ENCODE measurements around the gene PLEKHB2. TPM values are rescaled to one million over a fixed set of nuclear protein-coding genes. Genes with fewer than 3 reads are reported as not detected.
"Not testable (repeated sequence)": the region's sequence is repeated elsewhere in the genome, so short reads cannot be mapped to it uniquely, and the experiment has no call there.

Gene PLEKHB2
- total RNA-seq, 2 donors from 2014 or later, result 40.1 to 42.0 TPM

DNA sequence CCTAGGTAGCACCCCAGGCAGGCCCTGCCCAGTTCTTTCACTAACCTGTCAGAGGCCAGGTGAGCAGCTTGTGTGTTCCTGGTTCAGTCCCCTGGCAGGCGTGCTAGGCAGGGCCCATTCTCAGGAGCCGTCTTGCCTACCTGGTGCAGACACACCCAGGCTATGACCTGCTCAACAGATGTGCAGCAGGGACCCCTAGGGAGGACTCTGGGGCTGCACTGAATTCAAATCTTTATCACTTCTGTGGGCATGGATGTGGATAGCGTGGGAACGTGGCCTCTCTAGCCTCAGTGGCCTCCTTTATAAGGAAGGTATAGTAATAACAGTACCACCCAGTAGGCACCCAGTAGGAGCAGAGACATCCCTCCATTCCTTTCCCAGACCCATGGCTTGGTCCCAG lies 48.4 kb downstream of the PLEKHB2 start:
- Histone ChIP-seq H3K36me3 (peaks cover 10% of the 10 kb centered on the region), H3K27ac (no peak overlapping the region), H3K27me3 (replicated peaks; ENCODE audit: insufficient read depth) (no peaks in the 10 kb centered on the region), H3K4me3 (no peak overlapping the region), H3K9me3 (no peaks in the 10 kb centered on the region), H3K4me1 (ENCODE audit: control insufficient read depth in 1 of 2, low read depth in 2 of 2) (no peaks in the 10 kb centered on the region)
- ATAC-seq (ENCODE audit: insufficient number of reproducible peaks, low FRiP score, low read depth) (no peak), DNase-seq (ENCODE audit: low spot score) (no peak)
- TF ChIP-seq, protein P1, sequence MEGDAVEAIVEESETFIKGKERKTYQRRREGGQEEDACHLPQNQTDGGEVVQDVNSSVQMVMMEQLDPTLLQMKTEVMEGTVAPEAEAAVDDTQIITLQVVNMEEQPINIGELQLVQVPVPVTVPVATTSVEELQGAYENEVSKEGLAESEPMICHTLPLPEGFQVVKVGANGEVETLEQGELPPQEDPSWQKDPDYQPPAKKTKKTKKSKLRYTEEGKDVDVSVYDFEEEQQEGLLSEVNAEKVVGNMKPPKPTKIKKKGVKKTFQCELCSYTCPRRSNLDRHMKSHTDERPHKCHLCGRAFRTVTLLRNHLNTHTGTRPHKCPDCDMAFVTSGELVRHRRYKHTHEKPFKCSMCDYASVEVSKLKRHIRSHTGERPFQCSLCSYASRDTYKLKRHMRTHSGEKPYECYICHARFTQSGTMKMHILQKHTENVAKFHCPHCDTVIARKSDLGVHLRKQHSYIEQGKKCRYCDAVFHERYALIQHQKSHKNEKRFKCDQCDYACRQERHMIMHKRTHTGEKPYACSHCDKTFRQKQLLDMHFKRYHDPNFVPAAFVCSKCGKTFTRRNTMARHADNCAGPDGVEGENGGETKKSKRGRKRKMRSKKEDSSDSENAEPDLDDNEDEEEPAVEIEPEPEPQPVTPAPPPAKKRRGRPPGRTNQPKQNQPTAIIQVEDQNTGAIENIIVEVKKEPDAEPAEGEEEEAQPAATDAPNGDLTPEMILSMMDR (IDR thresholded peaks at IDR 0.05), result no peak

DNA sequence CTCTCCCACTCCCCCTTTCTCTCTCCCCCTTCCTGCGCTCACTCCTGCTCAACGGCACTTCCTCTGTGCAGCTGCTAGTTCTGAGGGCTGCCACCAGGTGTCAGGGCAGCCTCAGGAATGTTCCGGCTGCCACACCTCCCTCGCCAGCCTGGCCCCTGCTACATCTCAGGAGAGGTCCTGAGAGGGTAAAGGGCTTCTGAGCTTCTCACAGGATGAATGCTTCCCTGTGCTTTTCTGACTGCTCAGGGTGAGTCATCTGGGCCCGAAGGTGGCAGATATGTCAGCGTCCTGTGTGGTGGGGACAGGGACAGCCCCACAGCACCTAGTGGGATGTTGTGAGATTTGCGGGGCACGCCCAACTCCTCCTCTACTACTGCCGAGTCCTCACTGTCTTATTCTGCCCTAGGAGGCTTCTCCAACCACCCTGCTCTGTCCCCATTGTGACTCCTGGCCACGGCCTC lies 49.0 kb downstream of the PLEKHB2 start:
- Histone ChIP-seq H3K27me3 (replicated peaks; ENCODE audit: insufficient read depth) (no peaks in the 10 kb centered on the region), H3K9me3 (no peaks in the 10 kb centered on the region), H3K36me3 (peaks cover 10% of the 10 kb centered on the region), H3K4me3 (no peak overlapping the region), H3K4me1 (ENCODE audit: control insufficient read depth in 1 of 2, low read depth in 2 of 2) (no peaks in the 10 kb centered on the region), H3K27ac (no peak overlapping the region)
- TF ChIP-seq, protein P1 (IDR thresholded peaks at IDR 0.05), result peak; percentile 76
- ATAC-seq (ENCODE audit: insufficient number of reproducible peaks, low FRiP score, low read depth) (peak; percentile 41), DNase-seq (ENCODE audit: low spot score) (no peak)

DNA sequence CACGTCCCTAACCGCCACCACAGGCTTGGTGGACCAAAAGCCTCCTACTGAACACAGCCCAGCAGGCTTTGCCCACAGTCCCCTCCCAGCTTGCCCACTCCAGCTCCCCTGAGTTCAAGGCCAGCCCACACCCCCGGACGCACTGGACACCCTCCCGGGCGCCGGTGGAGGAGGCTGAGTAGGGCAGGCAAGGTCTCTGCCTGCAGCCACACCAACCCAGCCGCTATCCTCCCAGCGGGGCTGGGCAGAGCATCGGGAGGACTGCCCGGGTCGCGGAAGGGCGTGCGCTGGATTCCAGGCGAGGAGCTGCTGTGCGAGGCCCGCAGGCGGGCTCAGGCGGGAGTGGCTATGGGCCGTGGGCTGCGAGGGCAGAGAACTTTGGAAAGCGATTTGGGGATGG lies 49.5 kb downstream of the PLEKHB2 start:
- H3K36me3 ChIP-seq, result peaks cover 10% of the 10 kb centered on the region
- H3K27me3 ChIP-seq (replicated peaks; ENCODE audit: insufficient read depth), result no peaks in the 10 kb centered on the region
- ATAC-seq (ENCODE audit: insufficient number of reproducible peaks, low FRiP score, low read depth) (no peak), DNase-seq (ENCODE audit: low spot score) (no peak)
- no peaks in the 10 kb centered on the region for H3K4me1 ChIP-seq (ENCODE audit: control insufficient read depth in 1 of 2, low read depth in 2 of 2)
- no peak overlapping the region for H3K27ac ChIP-seq
- no peaks in the 10 kb centered on the region for H3K9me3 ChIP-seq
- no peak overlapping the region for H3K4me3 ChIP-seq
- TF ChIP-seq, protein P1 (IDR thresholded peaks at IDR 0.05), result no peak

DNA sequence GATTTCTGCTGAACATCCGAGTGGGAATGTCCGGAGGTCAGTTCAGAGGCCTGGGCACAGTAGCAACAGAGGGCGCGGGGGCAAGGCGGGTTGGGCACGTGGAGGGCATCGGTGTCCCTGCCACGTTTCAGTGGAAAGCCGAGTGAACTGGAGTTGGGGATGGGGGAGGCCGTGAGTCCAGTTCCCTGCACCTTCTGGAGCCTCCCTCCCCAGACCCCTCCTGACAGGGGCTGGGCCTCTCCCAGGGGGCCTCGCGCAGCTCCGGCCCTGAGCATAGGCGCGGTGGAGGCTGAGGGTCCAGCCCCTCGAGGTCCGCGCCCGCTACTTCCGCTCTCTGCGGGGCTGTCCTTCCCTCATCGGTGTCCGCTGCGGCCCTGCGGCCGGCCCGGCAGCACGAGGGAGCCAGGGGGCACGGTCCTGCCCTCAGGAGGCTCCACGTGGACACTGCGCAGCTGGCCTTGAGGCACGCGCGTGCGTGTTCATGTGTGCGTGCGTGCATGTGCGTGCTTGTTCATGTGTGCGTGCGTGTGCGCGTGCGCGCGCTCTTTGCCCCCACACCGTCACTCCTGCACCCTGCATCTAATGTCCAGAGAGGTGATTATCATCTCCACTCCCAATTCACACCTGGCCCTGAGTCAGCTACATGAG lies 50.2 kb downstream of the PLEKHB2 start:
- Histone ChIP-seq H3K36me3 (peaks cover 9% of the 10 kb centered on the region), H3K4me1 (ENCODE audit: control insufficient read depth in 1 of 2, low read depth in 2 of 2) (no peaks in the 10 kb centered on the region), H3K9me3 (no peaks in the 10 kb centered on the region), H3K27ac (no peak overlapping the region), H3K4me3 (no peak overlapping the region), H3K27me3 (replicated peaks; ENCODE audit: insufficient read depth) (no peaks in the 10 kb centered on the region)
- no peak for ATAC-seq (ENCODE audit: insufficient number of reproducible peaks, low FRiP score, low read depth)
- no peak for DNase-seq (ENCODE audit: low spot score)
- TF ChIP-seq, protein P1 (IDR thresholded peaks at IDR 0.05), result no peak

DNA sequence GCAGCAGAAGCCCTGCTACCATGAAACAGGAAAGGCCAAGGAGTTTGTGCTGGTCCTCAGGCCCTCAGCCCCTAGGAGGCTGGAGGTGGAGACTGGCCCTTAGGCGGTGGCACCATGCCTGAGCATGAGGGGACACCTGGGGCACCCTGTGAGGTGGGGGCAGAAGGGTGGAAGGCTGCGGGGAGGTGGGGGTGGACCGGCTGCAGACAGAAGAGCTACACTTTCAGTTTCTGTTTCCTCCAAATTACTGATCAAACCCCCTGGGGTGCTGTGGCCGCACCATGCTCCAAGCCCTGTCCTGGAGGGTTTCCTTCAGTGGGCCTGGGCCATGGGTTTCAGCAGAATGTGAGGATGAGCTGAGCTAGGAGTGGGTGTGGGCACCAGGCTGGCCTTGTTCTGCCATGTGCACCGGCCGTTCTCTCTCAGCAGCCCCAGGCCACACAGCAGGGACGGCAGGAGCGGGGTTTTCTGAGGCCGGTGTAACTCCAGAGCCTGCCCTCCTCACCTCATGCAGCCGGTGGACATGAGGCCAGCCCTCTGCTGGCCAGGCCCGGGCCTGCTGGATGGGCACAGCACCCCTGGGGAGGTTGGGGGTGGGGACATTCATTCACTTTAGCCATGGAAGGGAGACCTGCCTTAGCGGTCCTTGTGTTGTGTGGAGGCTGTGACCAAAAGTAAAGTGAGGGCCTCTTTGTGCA lies 51.5 kb downstream of the PLEKHB2 start:
- Histone ChIP-seq H3K27ac (no peak overlapping the region), H3K4me1 (ENCODE audit: control insufficient read depth in 1 of 2, low read depth in 2 of 2) (no peaks in the 10 kb centered on the region), H3K27me3 (replicated peaks; ENCODE audit: insufficient read depth) (no peaks in the 10 kb centered on the region), H3K4me3 (no peak overlapping the region), H3K36me3 (no peaks in the 10 kb centered on the region), H3K9me3 (no peaks in the 10 kb centered on the region)
- DNase-seq (ENCODE audit: low spot score), result no peak
- TF ChIP-seq, protein P1 (IDR thresholded peaks at IDR 0.05), result no peak
- no peak for ATAC-seq (ENCODE audit: insufficient number of reproducible peaks, low FRiP score, low read depth)

DNA sequence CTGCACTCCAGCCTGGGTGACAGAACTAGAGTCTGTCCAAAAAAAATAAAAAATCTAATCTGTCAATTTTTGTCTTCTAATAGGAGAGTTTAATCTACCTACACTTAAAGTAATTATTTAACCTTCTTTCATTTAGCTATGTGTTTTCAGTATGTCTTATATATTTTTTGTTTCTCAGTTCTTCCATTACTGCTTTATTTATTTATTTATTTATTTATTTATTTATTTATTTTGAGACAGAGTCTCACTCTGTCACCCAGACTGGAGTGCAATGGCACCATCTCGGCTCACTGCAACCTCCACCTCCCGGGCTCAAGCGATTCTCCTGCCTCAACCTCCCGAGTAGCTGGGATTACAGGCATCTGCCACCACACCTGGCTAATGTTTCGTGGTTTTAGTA lies 60.4 kb downstream of the PLEKHB2 start:
- not testable (repeated sequence) for H3K36me3 ChIP-seq; H3K4me1 ChIP-seq (ENCODE audit: control insufficient read depth in 1 of 2, low read depth in 2 of 2); DNase-seq (ENCODE audit: low spot score)

More for the DNA sequence above, 60.4 kb downstream of the PLEKHB2 start:
- not testable (repeated sequence) for H3K27me3 ChIP-seq (replicated peaks; ENCODE audit: insufficient read depth); H3K4me3 ChIP-seq; H3K27ac ChIP-seq; H3K9me3 ChIP-seq; ATAC-seq (ENCODE audit: insufficient number of reproducible peaks, low FRiP score, low read depth)
